NCI-H2029 treated with DMSO at 0.1 percent for 48 hours (cell line): ENCODE results near the gene NRTN.
"Not testable (repeated sequence)": the region's sequence is repeated elsewhere in the genome, so short reads cannot be mapped to it uniquely, and the experiment has no call there.

Source experiments
- DNase-seq: peaks from one replicate; lab custom pipeline; 2025; lab: John Stamatoyannopoulos, UW

Gene NRTN

DNA sequence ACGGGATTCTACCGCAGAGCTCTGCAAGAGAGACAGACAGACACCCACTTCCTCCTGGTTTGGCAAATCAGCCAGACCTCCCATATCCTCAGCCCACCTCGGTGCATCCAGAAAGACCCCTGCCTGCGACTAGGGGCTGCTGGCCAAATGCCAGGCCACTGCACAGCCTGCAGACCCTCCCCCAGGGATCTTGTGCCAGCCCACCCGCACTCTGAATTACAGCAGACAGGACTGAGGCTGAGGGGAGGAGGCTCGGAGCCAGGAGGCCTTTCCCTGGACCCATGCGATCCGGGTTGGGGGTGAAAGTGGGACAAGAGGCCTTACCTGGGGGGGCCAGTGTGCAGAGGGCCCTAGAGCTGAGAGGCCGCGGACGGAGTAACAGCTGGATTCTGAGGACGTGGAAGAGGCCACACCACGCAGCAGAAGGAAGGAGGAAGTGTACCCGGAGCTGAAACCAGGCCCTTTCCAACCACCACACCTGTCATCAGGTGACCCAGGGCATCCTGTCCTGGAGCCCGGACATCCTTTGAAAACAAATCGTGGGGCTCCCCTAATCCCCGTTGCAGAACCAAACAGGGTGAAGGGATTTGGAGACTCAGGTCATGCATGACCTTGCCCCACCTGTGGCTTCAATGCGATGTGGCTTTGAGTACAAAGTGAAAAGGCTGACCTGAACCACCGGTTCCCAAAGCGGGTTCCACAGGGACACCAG lies 33.6 kb downstream of the NRTN start:
- no peak for DNase-seq

DNA sequence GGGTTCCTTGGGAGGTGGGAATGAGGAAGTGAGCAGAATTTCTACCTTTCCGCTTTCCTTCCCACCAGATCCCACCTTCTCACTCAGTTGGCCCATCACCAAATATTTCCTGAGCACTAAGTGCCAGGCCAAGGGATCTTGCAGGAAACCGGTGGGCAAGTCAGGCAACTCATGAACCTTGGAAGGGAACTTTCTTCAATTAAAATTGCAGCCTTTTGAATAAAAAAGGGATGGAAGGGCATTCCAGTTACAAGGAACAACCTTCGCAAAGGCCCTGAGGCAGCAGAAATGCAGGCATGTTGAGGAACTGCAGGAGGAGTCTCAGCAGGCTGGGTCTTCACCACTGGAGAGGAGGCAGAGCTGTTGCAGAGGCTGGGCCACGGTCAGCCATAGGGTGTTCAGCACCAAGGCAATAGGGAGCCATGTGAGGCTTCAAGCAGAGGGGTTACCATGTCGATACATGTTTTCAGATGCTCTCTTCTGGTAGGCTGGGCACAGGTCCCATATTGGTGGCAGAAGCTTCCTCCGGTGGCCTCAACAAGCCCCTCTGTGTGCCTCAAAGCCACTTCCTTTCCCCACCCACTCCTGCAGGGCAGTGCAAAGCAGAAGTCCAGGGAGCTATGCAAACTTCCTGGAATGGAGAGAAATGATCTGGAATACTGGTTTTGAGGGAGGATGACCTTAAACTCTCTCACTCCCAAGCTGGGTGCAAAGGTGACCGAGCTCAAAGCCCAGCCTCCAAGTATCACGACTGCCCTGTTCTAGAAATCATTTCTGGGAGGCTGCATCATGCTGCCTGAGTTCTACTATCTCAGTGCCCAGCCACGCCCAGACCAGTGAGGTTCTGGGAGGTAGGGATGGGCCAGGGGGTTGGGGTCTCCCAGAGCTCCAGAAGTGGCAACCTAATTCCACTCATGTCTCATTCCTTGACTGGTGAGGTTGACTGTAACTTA lies 34.5 kb downstream of the NRTN start, which contains the start of gene FUT6:
Gene FUT6, minus strand, starts transcription at position 638 of the 953 bp plus-strand sequence. CDS start 7,135 bp downstream, outside the sequence.
- no peak for DNase-seq

DNA sequence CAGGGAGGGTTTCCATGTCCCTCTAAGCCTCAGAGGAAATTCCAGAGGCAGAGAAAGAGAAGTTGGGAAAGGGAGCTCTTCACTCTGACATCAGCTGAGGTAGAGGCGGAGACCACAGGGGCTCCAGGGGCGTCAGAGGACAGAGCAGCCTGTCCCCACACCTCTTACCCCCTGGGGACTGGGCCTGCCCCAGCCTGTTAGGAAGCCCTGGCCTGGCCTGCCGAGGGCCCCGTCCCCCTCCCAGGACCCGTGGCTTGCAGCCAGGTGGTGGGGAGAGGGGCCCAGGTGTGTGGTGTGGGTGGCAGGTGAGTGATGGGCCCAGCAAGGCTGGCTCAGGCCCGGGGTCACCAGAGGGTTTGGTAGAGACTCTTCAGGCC lies 36.9 kb downstream of the NRTN start:
- not testable (repeated sequence) for DNase-seq

DNA sequence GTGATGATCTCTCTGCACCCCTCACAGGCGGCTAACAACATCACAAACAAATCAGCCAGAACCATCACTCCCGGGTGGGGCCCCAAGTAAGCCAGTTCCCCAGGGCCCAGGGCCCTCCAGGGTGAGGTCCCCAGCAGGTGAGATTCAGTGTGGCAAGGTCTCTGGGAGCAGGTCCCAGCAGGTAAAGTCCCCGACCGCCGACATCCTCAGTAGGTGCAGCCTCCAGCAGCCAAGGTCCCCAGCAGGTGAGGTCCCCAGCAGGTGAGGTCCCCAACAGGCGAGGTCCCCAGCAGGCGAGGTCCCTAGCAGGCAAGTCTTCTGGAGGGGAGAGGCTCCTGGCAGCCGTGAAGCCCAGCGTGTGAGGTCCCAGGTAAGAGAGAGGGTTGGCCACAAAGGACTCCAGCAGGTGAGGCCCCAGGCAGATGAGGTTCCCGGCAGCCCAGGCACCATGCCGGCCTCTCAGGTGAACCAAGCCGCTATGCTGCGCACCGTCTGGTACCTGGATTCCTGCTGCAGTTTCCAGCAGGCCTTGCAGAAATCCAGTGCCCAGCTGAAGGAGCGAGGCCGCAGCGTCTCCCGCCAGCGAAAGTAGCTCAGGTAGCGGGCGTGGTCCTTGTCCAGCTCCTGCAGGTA lies 38.5 kb downstream of the NRTN start:
- DNase-seq, result no peak

DNA sequence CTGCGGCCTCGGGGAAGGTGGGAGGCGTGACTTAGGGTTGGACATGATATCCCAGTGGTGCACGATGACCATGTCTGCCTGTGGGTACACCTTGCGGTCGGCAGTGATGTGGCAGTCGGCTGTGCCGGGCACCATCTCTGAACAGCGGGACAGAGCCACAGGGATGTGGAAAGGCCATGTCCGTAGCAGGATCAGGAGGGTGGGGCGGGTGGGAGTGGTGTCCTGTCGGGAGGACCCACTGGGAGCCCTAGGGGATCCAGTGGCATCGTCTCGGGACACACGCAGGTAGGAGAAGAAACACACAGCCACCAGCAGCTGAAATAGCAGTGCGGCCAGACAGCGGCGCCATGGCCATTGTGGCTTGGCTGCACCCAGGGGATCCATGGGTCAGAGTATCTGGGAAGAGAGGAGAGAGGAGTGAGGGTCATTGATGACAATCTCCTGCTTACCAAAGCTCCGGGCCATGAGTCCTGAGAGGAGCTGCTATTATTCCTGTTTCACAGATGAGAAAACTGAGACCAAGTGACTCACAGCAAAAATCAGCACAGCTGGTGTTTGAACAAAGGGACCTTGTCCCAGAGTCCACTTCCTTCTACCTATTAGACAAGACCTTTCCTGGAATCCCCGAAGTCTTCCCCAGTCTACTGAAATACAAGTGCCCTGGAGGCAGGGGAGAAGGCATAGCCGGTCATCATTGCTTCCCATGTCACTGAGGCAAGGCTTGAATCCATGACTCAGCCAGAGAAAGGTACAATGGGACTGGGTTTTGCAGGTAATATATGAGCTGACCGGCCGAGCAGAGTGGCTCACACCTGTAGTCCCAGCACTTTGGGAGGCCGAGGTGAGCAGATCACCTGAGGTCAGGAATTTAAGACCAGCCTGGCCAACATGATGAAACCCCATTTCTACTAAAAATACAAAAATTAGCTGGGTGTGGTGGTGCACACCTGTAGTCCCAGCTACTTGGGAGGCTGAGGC lies 39.9 kb downstream of the NRTN start:
- DNase-seq, result no peak

DNA sequence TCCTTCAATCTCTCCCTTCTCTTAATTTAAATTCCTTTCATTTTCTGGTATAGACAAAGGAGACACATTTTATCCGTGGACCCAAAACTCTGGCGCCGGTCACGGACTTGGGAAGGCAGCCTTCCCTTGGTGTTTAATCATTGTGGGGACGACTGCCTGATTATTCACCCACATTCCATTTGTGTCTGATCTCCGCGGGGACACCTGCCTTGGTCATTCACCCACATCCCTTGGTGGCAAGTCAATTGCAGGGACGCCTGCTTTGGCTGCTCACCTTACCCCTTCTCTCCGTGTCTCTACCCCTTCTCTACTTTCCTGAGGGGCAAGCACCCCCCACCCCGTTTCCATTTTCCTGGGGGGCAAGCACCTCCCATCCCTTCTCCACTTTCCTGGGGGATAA lies 43.0 kb downstream of the NRTN start:
- DNase-seq, result not testable (repeated sequence)

DNA sequence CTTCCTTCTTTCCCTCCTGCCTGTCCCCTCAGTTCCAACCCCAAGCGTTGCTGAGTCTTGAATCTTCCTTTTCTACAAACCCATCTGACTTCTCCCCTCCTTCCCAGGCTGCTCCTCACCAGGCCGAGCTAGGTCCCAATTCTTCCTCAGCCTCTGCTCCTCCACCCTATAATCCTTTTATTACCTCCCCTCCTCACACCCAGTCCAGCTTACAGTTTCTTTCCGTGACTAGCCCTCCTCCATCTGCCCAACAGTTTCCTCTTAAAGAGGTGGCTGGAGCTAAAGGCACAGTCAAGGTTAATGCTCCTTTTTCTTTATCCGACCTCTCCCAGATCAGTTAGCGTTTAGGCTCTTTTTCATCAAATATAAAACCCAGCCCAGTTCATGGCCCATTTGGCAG lies 43.8 kb downstream of the NRTN start:
- not testable (repeated sequence) for DNase-seq

DNA sequence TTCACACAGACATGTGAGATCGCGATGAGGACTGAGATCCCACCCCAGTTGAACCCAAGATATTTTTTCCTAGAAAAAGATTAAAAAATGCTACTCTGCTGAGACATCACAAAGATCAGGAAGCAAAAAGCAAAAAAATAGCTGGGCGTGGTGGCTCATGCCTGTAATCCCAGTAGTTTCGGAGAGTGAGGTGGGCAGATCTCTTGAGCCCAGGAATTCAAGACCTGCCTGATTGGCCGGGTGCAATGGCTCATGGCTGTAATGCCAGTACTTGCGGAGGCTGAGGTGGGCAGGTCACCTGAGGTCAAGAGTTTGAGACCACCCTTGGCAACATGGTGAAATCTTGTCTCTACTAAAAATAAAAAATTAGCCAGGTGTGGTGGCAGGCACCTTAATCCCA lies 45.3 kb downstream of the NRTN start:
- no peak for DNase-seq

DNA sequence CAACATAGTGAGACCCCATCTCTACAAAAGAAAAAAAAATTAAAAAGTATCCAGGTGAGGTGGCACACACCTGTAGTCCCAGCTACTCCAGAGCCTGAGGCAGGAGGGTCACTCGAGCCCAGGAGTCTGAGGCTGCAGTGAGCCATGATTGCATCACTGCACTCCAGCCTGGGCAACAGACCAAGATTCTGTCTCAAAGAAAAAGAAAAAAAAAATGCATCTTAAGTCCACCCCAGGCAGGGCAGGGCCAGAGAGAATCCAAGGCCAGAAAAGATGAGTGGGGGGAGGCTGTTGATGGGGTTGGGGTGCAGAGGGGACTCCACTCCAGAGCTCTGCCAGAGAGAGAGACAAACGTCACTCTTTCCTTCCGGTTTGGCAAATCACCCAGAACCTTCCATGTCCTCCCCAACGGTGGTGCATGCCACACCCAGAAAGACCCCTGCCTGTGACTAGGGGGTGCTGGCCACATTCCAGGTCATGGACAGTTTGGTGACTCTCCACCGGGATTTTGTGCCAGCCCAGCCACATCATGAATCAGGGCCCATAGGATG lies 46.0 kb downstream of the NRTN start:
- peak; percentile 45 for DNase-seq

DNA sequence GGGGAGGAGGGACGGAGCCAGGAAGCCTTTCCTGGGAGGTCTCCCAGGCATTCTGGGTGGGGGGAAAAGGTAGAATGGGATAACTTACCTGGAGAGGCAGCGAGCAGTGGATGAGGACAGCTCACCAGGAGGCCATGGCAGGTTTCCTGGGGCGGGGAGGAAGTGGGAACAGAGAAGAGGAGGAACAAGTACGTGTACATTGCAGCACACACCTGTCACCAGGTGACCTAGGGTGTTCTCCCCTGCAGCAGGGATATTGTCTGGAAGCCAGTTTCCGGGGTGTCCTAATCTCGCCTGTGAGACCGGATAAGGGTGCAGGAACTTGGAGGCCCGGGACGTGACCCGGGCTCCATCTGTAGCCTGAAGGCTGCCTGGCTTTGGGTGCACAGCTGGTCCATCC lies 46.4 kb downstream of the NRTN start, which contains the start of gene FUT3:
Gene FUT3, minus strand, starts transcription at position 148 of the 400 bp plus-strand sequence.
- peak; percentile 45 for DNase-seq

DNA sequence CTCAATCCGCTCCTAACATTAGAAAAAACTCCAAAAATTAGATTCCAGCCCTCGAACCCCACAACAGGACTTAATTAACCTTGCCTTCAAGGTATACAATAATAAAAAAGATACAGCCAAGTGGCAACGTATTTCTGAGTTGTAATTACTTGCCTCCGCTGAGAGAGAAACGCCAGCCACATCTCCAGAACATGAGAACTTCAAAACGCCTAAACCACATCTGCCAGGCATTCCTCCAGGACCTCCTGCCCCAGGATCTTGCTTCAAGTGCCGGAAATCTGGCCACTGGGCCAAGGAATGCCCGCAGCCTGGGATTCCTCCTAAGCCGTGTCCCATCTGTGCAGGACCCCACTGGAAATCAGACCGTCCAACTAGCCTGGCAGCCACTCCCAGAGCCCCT lies 49.3 kb downstream of the NRTN start:
- not testable (repeated sequence) for DNase-seq

DNA sequence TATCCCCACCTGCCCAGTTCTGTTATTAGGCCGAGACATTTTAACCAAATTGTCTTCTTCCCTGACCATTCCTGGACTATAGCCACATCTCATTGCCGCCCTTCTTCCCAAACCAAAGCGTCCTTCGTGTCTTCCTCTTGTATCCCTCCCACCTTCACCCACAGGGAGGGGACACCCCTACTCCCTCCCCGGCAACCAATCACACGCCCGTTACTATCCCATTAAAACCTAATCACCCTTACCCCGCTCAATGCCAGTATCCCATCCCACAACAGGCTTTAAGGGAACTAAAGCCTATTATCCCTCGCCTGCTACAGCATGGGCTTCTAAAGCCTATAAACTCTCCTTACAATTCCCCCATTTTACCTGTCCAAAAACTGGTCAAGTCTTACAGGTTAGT lies 50.3 kb downstream of the NRTN start:
- not testable (repeated sequence) for DNase-seq

DNA sequence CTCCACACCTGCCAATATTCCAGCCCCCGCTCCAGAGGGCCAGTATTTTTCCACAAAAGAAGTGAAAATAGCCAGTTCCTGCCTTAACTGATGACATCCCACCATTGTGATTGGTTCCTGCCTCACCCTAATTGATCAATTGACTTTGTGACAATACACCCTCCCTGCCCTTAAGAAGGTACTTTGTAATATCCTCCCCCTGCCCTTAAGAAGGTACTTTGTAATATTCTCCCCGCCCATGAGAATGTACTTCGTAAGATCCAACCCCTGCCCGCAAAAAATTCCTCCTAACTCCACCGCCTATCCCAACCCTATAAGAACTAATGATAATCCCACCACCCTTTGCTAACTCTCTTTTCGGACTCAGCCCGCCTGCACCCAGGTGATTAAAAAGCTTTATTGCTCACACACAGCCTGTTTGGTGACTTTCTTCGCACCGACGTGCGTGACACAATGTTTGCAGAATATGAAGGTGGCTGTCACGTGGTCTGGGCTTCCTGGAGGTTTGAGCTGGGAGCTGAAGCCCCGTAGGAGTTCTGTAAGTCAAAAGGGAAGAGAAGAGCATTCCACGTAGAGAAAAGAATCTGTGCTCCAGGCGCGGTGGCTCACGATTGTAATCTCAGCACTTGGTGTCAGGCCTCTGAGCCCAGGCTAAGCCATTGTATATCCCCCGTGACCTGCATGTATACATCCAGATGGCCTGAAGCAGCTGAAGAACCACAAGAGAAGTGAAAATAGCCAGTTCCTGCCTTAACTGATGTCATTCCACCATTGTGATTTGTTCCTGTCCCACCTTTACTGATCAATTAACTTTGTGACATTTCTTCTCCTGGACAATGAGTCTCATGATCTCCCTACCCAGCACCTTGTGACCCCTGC lies 52.6 kb downstream of the NRTN start:
- no peak for DNase-seq

DNA sequence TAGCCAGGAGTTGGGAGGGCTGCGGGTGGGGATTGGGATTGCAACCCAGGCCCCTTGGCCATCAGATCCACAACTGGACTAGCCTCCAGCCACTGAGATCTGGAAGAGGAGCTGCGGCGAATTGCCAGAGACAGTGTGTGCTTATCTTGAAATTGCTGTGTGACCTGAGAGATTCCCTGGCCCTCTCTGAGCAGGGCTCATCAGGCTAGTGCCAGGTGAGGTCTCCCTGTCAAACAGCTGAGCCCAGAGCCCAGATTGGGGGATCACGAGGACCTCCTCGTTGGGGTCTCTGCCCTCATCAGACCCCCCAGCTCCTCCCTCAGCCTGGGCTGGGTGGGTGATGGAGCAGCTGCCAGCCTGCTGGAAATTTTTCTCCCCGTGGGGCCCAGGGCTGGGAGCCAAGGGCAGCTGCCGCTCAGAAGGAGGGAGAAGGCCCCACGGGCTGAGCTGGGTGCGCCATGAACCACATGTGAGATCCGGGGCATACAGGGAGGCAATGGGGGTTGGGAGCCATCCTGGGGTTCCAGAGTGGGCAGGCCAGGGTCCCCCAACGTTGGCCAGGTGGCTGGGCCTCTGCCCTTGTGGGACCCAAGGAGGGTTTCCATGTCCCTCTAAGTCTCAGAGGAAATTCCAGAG lies 58.3 kb downstream of the NRTN start:
- no peak for DNase-seq

DNA sequence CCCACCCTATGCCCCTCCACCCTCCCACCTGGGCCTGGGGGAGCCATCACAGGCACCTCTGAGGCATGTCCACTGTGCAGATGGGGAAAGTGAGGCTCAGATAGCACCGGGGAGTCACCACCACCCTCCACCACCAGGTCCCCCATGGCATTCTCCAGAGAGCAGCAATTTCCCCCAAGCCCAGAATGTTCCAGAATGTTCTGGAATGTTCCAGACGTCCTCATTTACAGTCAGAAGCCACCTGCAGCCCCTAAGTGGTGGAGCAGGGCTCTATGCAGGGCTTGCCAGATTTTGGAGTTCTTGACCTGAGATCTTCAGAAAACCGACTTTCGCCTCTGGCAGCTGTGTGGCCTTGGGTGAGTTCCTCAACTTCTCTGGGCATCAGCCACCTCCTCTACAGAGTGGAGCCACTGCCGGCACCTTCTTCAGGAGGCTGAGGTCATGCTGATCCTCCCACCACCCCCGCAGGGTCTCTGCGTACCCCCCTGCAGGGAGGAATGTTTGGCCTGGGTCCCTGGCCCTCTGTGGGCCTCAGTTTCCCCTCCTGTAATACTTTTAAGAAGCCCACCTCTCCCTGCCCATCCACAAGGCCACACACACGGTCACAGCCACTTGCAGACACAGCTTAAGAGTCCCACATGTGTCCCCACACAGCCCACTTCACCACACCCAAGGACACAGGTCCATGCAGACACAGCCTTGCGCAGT lies 59.3 kb downstream of the NRTN start:
- DNase-seq, result no peak

DNA sequence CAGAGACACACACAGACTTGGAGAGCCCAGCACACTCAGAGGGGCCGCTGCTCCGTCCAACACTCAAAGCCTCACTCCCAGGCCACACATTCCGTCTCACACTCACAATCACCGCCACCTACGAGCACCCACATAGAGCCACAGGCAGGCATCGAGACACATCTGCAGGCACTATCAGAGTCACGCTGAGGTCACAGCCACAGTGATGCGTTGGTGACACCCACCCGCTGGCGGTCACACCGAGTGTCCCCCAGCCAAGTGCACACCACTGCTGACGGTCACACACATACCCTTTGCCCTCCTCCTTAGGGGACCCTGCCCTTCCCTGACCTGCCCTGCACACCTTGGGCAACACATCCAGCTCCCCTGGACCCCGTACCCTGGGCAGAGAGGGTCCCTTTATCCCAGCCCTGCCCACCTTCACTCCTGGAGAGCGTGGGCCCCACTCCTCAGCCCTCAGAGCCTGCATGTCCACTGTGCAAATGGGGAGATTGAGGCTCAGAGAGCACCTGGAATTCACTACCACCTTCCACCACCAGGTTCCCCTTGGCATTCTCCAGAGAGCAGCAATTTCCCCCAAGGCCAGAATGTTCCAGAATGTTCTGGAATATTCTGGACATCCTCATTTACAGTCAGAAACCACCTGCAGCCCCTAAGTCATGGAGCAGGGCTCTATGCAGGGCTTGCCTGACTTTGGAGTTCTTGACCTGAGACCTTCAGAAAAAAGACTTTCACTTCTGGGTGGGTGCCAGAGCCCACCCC lies 60.0 kb downstream of the NRTN start:
- DNase-seq, result no peak

DNA sequence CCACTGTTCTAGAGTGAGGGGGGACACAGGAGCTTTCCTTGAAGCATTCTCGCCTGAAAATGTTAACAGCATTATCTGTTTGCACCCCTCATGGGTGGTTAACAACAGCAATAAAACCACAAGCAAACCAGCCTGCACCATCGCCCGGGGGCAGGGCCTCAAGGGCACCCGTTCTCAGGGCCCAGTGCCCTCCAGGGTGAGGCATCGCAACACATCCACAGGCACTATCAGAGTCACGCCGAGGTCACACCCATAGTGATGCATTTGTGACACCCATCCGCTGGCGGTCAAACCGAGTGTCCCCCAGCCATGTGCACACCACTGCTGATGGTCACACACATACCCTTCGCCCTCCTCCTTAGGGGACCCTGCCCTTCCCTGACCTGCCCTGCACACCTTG lies 60.9 kb downstream of the NRTN start:
- no peak for DNase-seq
